Glomerular endothelial cell (primary cell): ENCODE measurements around the gene CHCHD3. TPM values are rescaled to one million over a fixed set of nuclear protein-coding genes. Genes with fewer than 3 reads are reported as not detected.
A peak's percentile ranks its signal among the peaks of the same experiment; 100 is the strongest.

Experiments used
- DNase-seq: peaks from one replicate; pipeline ENCODE4 v3.0.0-alpha.2; 2011; ENCODE audit warnings: low read depth, low spot score; ENCODE audit errors: extremely low read depth
- total RNA-seq: library from RNA; depleted of rRNA; stranded (reverse); fragments of >200 nt; gene quantifications from 2 replicates; pipeline ENCODE4 v1.2.3, GENCODE V29; 2015

CHCHD3 gene
- total RNA-seq, 1 donor from 2014 or later = 42.5 TPM

DNA sequence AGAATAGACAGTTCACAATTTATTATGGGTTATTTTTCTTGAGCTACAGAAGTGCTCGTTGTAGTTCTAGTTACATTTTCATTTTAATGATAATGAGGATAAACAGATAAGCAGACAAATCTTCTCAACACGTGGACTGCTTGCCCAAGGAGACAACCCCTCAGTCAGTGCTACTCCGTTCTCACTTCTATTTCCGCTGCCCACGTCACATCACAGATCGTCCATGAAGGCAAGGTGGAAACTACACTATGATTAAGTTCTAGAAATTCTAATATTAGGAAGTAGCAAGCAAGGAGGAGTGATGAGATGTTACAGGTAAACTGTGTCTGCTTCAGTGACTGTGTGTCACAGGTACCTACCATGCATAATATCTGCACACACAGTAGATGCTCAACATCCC lies 210.5 kb downstream of the CHCHD3 start:
- no peak for DNase-seq

DNA sequence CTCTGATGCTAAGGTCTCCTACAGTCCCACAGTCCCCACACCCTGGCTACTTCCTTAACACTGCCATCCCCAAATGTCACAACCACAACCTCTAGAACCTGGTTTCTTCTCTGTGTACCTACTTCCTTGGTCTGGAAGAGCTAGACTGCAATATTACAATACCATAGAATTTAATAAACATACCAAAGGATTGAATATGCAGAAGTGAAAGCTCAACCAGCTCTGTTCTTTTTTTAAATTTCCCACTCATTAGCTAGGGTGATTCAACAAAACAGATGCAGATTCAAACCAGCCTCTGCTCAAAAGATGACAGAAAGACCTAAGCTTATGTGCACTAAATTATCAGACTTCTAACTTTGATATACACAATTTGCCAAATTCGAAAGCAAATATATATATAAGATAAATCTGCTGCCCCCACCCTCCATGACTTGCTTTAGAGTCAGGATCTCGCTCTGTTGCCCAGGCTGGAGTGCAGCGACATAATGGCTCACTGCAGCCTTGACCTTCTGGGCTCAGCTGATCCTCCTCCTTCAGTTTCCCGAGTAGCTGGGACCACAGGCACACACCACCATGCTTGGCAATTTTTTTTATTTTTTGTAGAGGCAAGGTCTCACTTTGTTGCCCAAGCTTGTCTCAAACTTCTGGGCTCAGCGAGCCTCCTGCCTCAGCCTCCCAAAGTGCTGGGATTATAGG lies 212.6 kb downstream of the CHCHD3 start:
- DNase-seq = no peak

DNA sequence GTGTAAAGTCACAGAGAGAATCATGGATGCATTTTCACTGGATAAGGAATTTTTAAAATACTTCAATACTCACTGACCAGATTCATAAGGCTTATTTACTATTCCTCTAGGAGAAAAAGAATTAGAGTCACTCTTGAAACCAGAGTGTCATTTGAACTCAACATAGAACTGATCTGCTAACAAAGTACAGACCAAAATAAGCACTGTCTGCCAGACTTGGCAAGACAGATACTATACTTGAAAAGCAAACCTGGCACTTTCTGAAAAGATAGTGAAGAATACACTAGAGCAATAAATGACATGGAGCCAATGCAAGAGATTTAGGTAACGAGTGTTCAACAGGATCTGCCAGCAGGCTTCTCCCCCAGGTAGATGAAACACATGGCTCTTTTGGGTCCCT lies 215.3 kb downstream of the CHCHD3 start:
- DNase-seq = no peak

DNA sequence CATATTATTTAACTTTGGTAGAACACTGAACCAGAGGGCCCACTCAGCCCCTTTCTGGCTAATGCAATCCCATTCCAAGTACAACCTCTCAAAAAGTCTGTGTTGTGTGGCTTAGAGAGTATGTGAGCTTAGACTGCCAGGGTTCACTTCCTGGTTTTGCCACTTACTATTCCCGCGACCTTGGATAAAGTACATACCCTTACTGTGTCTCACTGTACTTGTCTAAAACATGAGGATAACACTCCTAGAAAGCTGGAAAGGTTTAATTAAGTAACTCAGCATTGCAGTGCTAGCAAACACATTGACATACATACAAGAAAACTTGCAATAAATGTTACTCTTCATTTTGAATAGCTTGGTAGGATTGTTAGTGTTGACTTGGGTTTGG lies 215.8 kb downstream of the CHCHD3 start:
- DNase-seq = no peak

DNA sequence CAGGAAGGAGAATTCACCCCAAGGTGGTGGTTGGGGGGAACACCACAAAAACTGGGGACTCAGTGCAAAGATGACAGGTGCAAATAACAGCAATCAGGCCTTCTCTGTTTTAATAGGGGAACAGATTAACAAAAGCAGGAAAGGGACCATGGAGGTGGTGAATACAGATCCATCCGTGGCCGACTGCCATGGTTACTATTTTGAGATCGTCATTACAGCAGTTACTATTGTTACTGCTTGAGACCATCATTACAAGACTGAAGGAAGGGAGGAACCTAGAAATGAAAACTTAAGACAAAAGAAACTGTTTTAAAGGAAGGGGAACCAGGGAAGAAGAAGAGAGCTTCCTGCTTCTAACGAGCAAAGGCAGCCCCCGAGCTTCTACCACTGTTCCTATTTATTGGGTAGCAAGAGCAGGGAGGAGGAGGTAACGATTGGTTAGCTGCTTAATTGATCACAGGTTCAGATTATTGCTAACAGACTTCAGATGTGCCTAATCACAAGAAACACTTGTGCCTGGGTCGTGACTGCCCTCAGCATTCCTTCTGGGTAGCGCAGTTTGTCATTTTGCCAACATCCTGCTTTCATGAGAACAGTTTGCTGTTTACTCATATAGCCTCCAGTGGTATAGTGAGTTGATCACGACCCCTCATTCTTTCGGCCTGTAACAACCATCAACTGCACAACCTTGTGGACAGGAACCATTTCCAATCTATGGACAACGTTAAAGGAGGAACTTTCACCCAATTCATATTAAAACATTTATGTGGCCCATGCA lies 216.3 kb downstream of the CHCHD3 start:
- peak; percentile 31 for DNase-seq

DNA sequence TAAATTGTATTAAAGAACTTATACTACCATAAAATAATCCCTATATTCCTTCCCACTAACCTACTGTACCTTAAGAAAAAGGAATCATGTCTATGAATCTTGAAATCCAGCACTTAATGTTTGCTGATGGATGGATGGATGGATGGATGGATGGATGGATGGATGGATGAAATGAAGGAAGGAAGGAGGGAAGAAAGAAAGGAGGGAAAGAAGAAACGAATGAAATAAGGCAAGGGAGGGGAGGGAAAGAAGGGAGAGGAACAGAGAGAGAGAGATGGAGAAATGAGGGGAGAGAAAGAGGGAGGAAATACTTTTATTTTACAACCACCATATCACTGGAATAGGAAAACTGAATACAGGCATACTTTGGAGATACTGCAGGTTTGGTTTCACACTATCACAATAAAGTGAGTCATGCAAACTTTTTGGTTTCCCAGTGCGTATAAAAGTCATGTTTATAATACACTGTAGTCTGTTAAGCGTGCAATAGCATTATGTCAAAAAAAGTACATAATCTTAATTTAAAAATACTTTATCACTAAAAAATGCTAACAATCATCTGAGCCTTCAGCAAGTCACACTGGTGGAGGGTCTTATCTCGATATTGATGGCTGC lies 219.8 kb downstream of the CHCHD3 start:
- DNase-seq = no peak

DNA sequence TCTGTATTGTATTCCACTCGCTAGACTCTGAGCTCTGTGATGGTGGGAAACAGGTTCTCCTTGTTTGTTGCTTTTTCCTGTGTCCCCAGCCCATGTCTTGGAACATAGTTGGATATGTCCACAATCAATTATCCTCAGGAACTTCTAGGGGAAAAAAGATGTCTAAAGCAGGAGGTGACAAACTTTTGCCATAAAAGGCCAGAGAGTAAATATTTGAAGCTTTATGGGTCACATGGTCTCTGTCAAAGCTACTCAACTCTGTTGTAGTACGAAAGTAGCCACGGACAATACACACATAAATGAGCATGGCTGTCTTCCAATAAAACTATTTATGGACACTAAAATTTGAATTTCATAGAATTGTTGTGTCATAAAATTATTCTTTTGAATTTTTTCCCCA lies 220.5 kb downstream of the CHCHD3 start:
- no peak for DNase-seq

DNA sequence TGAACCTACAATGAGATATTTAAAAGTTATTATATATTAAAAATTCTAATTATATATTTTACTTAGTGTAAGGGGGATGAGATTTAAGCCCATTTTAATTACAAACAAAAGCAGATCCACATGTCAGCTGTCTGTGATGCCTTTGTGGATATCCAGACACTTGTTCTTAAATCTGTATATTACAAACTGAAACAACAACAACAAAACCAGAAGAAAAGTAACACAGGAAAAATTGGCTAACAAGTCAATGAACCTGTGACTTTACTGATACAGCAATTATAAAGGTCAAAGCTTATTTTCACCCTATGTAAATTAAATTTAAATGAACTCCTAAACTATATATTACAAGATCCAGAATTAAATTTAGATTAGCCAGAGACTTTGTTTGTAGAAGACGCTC lies 222.7 kb downstream of the CHCHD3 start:
- no peak for DNase-seq

DNA sequence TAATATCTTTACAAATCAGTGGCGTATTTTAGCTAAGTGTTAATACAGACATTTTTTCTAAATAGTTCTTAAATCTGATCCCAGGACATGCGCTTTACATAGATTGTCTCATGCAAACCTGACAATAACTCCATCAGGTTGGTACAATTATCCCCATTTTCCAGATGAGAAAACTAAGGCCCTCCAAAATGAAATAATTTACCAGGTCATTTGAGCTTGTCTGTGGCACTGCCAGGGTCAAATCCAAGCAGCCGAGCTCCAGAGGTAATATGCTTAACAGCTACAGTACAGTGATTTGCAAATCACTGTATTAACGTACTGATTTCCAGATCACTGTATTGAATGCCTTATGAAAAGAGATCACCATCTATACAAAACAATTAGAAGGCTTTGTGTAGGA lies 223.1 kb downstream of the CHCHD3 start:
- DNase-seq = no peak

DNA sequence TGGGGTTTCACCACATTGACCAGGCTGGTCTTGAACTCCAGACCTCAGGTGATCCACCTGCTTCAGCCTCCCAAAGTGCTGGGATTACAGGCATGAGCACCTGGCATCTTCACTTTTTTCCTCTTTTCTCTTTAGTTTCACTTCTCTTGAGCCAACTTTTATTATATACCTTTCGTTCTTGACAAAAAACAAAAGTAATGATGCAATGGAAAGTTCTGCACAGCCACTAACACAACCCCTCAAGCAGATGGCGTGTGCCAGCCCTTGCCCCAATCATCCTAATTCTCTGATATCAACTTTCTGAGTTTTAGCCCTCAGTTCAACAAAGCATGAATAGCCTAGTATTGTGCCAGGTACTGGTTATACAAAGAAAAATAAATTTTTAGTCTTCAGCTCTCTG lies 223.6 kb downstream of the CHCHD3 start:
- no peak for DNase-seq

DNA sequence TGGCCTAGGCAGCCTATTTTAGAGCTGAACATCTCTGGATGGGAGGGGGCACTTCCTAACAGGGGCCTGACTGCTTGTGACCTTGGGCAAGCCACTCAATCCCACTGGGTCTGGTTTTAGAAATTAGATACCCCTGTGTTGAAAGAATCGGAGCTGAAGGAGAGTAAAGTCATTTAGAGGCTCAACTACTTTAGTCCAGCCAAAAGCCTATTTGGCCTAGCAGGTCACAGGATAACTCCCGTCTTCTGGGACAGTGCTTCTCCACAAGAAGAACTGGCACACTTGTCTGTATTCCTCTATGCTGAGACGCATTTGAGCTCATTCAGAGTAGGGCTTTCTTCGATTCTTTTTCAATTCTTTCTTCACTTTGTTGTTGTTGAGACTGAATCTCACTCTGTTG lies 224.2 kb downstream of the CHCHD3 start:
- DNase-seq = no peak

DNA sequence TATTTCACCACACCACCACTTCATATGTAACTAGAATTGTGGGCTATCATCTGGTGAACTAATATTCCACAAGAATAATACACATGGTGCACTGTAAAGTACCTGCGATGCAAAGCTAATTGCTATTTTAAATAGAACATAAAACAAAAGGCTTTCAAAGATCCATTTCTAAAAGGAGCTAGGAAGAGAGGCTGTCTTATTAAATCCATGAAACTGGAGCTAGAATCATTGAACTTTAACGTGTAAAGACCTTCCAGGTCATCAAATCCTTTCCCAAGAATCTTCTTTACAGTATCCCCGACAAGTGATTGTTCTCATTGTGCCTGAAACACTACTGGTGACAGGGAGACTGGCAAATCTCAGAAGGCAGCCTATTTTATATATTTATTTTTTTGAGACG lies 224.9 kb downstream of the CHCHD3 start:
- no peak for DNase-seq

DNA sequence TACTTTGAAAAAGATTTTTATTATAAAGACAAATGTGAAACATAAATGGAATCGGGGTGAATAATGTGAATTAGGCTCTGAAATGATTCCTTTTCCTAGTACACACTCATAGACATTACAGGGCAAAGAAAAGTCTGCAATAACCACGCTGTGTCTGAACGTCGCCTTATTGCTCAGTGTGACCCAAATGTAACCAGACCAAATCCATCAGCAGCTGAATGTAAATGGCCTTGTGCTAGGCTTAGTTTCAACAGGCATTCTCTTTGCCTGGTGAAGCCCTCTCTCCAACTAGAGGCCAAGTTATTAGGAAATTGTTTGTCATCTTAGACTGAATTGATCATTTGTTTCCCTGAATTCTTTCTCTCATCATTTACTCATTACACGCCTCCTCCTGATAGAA lies 225.5 kb downstream of the CHCHD3 start:
- no peak for DNase-seq

DNA sequence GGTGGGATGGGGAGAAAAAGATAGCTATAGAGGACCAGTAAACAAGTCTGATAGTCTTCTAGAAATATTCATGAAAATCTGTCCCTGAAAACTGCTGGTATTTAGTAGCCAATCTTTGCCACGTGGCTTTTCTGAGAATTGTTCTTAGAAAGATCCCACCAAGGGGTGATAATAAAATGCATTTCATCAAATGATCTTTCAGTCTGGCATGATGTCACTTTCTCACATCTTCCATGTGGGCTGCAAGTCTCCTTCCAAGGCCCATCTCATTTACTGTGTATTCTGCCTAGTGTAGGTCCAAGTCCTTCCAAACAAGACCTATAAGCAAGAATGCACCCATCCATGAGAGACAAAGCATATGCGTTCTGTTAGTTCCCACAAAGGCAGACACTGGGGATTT lies 226.0 kb downstream of the CHCHD3 start:
- no peak for DNase-seq

DNA sequence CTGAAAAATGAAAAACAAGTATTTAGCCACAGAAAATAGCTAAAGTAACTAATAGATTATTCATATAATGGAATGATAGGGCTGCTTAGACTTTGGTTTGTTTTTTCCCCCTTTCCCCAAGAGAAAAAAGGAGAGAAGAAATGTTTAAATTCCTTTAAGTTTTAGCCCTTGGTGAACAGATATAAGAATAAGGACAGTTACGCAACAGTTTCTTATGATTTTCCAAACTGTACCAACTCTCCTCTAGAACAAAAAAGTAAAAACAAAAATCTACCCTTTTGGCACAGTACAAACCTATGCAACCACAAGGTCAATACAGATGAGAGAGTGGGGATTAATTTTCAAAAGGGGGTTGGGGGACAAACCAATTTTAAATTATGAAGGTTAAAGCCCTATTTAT lies 227.7 kb downstream of the CHCHD3 start:
- DNase-seq = no peak

DNA sequence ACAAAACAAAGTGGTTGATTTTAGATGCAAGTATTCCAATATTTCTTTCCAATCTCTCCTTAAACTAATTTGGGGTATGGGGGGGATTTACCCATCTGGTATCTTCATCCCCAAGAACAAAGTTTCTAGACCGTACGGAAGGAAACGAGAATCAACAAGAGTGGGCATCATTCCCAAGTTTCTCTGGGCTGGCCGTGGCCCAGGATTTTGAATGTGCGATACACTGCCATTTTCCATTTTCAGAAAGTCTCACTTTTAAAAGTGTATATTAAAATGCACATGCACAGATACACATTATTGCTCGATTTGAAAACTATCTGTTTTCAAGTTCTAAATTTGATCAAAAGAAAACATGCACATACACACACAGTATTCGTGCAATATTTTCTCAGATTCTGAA lies 234.5 kb downstream of the CHCHD3 start:
- DNase-seq = no peak

DNA sequence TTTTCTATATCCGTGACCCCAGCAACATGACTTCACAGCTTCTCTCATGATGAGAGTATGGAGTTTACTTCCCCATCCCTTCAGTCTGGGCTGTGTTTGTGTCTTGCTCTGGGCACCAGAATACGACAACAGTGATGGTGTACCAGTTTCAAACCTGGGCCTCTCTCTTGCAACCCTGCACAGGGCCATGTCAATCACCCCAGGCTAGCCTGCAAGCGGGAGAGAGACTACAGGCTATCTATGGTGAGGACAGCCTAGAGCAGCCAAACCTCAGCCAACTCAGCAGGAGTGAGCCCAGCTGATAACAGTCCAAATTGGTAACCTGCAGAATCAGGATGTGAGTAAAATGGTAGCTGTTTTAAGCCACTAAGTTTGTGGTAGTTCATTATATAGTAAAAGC lies 235.8 kb downstream of the CHCHD3 start:
- DNase-seq = no peak

DNA sequence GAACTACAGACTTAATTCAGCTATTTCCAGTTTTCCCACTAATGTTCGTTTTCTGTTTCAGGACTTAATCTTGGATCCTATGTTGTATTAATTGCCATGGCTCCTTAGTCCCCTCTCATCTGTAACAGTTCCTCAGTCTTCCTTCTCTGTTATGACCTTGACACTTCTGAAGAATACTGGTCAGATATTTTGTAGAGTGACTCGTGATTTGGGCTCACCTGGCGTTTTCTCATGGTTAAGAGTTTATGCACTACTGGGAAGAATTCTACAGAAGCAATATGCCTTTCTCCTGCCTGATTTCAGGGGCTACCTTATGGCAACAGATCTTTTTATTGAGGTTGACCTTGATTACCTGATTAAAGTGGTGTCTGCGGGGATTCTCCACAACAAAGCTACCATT lies 239.4 kb downstream of the CHCHD3 start:
- no peak for DNase-seq

DNA sequence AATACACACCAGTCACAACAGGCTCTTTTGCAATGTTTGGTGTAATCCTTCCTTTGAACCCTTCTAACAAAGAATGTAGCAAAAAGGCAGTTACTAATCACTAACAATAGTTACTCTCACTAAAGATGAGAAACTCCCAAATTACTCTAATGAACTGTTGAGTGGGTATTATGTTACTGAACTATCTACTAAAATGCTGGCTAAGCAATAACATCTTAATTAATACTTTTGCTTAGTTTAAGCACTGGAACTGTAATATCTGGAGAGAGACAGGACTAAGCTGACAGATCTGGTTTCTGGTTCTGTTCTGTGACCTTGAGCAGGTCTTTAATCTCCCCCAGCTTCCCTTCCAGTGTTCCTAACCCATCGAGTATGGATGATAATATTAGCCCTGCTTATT lies 241.7 kb downstream of the CHCHD3 start:
- no peak for DNase-seq

DNA sequence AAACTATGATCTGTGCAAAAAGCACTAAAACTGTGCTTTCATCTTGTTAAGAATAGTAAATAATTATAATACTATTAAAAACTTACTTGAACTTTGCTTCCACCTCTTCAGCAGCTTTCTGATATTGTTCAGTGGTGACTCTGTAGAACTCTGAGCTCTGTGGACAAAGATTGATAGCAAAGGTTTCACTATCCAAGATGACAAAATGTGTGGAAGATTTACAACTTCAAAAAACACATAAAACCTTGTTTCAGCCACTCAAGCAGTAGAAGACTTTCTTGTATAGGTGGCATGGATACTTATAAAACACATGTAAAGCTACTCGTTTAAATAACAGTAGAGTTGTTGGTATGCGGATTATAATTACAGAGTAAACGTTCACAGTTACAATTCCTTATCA lies 243.6 kb downstream of the CHCHD3 start:
- DNase-seq = no peak

DNA sequence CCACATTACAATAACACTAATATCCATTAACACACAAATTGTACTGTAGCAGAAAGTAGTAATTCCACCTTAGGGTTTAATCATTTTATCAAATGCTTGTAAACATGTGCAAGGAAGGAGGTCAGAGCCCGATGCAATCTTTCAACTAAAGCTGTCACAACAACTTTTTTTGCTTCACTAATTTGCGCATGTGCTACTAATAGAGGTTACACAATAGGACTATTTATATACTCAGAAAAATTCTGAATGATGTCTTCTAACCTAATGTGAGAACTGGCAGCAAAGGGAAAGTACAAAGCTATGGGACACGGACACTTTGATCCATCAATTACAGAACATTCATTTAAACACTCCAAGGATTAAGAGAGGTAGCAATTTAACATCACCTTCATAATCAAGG lies 244.4 kb downstream of the CHCHD3 start:
- DNase-seq = no peak

DNA sequence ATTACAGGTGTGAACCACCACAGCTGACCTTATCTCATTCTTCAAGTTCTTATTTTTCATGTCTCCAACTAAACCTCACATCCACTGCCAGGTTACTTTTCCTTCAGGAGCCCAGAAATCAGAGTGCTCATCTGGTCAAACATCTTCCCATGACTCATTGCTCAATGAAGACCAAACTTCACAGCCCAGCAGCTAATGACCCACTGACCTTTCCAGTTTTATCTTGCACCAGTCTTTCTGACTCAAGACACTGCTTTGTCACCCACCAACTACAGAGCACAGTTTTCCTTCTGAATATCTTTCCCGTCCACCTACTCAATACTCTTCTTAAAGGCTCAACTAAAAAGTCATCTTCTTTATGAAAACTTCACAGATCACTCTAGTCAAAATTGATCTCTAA lies 245.1 kb downstream of the CHCHD3 start:
- no peak for DNase-seq
